HG03571 (cell line): ENCODE results near the gene HOTAIR.

ENCODE experiments used
- ATAC-seq: cut with Tn5 transposase; IDR thresholded peaks from one replicate; pipeline ENCODE4 v1.9.1; 2021; ENCODE audit not compliant: unreplicated experiment

Gene HOTAIR

DNA sequence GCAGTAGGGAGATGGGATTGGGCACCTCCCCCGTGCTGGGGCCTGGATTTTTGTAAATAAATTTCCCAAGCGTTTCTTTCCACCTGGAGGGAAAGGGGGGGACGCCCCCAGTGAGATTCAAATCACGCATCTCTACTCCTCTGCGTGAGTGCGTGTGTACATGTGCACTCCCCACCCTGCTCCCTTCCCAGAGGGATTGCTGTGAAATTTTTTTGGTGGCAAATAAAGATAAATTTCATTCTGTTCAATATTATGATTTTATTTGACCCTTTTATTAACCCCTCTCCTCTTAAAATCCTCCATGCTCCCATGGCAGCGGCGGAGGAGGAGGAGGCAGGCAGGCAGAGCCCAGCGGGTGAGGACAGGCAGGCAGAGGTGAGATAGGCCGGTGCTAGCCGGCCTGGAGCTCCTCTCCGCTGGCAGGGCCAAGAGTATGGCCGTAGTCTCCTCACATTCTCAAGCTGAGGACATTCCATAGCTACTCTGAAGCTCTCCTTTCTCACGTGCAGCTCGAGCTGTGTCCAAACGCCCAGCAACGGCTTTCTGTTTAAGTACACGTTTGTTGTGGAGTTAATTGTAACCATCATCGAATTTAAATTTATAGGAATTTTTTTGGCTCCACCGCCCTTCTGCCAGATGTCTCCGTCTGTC, 1.5 kb upstream of the HOTAIR start:
- no peak for ATAC-seq

DNA sequence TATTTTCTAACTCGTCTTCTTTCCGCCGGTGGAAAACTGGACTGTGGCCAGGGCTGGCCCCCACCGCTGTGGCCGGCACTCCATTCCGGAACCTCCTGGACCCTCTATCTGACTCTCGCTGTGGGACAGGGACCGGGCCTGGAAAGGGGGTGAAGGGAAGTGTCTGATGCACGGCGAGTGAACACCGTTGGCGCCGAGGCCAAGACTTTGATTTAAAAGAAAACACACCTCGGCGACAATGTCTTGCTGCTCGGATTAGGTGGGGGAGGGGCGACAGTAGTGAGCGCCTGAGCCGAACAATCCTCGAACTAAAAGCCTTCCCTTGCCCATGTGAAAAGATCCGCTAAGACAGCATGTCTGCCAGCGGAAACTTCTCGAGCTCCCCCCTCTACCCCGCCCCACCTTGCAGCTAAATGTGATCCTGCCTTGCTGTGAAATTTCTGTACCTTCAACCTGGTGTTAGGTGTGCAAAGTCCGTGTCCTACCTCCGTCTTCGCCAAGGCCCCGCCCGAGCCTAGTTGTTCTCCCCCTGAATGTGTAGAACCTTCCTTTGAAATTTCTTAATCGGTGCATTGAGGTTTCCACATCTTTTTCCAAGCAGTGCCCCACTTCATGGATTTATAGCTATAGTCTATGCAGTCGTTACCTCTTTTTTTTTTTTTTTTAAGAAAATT, 862 bp upstream of the HOTAIR start:
- ATAC-seq: no peak

DNA sequence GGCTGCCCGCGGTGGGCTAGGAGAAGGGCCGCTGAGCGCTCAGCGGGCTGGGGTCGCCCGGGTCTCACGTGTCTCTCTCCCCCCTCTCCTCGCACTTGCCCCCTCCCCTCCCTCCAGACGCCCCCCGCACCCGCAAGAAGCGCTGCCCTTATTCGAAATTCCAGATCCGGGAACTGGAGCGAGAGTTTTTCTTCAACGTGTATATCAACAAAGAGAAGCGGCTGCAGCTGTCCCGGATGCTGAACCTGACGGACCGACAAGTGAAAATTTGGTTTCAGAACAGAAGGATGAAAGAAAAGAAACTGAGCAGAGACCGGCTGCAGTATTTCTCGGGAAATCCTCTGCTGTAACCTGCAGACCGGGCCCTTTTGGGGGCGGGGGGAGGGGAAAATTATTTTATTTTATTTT, 314 bp upstream of the HOTAIR start:
- ATAC-seq: no peak

DNA sequence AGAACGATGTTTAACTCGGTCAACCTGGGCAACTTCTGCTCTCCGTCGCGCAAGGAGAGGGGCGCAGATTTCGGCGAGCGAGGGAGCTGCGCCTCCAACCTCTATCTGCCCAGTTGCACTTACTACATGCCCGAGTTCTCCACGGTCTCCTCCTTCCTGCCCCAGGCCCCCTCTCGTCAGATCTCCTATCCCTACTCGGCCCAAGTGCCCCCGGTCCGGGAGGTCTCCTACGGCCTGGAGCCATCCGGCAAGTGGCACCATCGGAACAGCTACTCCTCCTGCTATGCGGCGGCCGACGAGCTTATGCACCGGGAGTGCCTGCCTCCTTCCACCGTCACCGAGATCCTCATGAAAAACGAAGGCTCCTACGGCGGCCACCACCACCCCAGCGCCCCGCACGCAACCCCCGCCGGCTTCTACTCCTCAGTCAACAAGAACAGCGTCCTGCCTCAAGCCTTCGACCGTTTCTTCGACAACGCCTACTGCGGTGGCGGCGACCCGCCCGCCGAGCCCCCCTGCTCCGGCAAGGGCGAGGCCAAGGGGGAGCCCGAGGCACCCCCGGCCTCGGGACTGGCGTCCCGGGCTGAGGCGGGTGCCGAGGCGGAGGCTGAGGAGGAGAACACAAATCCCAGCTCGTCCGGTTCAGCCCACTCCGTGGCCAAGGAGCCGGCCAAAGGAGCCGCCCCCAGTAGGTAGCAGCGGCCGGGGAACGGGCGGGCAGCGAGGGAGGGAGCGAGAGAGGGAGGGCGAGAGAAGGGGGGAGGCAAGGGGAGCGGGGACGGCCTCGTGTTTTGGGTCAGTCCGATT, 1.3 kb downstream of the HOTAIR start:
- ATAC-seq: no peak

DNA sequence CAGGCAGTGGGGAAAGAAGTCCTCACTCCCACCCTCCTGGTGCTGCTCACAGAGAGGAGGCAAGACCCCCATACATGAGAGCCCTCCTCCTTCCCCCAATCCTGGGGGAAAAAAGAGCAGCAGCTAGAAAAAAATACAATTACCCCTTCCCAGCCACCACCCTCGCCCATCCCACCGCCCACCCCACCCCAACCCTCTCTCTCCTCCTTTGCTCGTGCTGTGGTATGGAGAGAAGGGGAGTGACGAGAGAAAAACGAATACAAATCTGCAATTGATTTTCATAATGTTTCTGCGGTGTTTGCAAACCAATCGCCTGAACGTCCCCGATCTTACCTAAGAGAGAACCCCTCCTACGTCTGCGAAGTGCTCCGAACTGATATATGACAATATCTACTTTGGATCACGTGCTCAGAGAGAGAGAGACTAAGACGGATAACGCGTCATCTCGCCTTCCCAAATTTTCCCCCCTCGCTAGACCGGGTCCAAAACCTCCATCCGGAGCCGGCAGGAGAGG, 2.0 kb downstream of the HOTAIR start, which contains the start of gene HOXC11:
Gene HOXC11, plus strand, starts transcription at position 405 of the 514 bp plus-strand sequence. CDS start 116 bp downstream, outside the sequence.
- ATAC-seq: no peak

DNA sequence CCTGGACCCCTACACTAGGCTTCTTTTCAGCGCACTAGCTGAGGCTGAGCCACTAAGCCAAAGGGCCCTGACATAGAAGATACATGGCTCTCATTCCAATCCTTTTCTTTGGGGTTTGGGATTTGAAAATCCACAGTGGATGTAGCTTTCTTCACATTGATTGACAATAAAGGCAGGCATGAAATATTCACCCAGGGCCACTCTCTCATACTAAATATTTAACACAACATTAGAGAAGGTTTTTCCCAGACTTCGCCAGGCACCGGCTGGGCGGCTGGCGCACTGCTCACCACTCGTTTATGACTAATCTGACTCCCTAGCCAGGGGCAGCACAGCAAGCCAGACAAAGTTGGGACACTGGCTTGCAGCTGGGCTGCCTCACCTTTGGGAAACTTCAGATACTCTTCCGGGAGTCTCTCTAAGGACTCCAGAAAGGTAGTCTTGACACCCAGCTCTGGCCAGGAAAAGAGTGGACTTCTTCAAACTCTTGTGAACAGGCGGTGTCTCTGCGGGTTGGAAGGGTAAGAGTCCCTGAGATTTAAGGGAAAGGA, 2.5 kb downstream of the HOTAIR start:
- no peak for ATAC-seq

DNA sequence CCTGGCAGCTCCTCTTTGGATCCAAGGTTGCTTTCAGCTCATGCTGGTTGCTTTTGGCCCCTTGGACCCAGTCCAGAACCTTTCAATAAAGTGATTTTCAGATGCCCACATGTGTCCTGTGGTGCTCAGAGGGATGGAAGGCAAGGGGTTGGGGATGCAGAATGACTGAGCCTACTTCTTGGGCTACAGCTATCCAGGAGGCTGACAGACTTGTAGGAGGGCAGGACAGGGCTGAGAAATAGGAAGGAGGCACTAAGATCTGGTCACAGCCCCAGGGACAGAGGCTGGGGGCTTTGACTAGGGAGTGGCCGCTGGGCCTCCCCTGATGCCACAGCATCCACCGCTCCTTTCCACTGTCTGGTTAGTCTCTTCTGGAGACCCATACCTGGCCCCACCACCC, 3.1 kb downstream of the HOTAIR start:
- no peak for ATAC-seq

DNA sequence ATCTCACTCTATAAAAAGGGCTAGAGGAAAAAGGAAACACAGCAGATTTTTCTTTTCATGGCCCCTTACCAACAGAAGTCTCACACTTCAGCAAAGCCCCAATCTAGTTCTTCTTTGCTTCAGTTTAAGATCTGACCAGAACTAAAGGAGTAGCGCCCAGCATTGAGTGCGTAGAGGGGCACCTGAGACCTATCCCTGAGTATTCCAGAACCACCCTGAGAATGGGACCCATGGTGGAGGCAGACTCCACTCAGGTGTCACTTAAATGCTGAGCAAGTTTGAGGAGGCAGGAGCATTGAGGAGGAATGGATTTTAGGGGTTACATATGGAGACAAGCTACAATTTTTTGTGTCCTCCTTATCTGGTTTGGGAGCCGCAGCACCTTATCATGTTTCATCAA, 3.6 kb downstream of the HOTAIR start:
- ATAC-seq: no peak

DNA sequence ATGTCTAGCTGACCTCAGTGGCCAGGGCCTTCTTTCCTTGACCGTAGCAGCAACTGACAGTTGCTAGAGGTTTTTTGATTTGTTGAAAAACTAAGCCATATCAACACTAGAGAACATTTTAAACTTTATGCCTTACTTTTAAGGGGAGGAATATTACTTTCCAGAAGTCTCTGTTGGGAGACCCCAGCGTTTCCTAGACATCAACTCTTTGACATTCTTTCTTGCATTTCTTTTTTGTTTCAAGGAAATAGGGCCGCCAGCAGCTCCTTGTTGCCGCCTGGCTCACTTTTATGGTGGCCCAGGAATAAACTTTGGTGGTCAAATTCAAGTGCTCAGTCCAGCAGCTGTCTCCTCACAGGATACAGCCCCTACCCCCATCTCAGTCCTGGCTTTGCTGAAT, 4.3 kb downstream of the HOTAIR start:
- ATAC-seq: no peak

DNA sequence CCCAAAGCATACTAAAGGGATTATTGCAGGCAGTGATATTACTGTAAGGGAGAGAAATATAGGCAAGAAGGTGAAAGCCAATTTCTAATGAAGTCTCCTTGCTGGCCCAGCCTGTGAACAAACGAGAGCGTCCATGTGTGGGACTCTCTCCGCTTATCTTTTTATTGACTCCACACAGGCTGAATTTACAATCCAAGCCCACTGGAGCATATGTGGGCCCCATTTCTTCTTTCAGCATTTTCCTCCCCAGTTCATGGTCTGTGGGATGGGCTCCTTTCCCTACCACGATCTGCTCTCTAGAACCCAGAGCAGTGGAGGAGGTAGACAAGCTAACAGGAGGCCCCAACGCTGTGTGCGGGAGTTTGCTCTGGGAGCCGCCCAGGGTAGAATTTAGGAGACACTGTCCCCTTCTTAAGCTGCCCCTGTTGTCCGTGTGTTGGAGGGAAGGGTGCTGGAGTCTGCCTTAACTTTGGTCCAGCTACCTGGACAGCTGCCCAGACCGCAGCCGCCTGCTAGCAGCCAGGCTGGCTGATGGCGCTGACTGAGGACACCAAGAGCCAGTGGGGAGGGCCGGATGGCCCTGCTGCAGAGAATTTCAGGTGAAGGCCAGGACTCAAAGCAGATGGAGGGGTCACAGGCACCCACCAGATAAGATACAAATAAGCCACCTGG, 5.0 kb downstream of the HOTAIR start:
- ATAC-seq: no peak

DNA sequence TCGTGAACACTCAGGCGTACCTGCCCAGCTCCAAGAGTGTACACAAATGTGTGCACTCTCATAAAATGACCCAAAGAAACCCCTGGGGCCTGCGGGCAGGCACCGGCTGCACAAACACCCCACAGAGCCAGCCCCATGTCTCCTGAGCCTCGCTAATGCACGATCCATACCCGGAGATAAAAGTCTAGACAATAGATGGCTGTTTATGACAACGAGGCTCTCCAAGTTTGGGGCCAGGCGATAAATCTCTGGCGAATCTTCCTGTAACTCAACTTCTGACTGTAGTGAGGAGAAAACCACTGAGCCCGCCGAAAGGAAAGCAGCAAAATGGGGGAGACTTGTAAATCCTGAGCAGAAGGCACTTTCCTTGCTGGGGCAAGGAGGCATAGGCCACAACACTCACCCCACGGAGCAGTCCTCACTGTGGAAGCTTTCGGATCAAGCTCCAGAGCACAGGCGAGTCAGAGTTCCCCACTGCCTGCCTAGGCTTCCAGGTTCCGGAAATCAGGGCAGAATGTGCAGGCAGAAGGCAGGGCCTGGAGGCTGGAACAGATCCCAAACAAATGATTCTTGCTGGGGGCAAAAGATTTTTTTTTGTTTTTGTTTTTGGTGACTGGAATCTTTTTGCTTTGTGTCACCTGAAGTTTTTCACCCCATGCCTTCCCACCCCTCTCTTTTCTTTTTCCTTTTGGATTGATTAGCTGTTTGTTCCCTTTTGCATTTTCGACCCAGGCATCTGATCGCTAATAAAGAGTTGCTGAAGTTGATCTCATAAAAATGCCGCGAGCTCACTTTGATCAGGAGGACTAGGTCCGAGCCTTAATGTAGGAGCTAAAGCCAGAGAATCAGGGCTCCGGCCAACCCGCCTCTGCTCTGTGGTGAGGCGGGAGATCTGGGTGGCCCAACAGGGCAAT, 6.3 kb downstream of the HOTAIR start:
- no peak for ATAC-seq

DNA sequence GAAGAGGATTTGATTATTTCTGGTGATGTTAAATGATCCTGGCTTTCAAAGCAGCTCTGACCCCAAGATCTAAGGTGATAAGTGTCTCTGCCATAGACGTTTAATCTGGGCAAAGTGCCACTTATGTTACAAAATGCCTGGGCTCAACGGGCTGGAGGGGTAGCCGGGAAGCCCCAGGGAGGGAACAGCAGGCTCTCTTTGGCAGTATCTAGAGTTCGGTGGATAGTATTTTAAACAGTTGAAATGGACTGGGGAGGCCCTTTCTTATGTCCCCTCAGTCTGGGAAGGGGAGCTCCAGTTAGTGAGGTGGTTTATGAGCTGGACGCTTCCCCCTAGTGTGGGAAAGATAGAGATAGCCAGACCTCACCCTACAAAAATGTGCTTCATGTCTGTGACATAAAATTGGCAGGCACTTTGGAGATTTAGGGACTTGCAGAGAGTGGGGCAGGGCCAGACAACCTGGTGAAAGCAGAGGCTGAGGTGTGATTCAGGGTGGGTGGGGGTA, 7.3 kb downstream of the HOTAIR start:
- ATAC-seq: no peak

DNA sequence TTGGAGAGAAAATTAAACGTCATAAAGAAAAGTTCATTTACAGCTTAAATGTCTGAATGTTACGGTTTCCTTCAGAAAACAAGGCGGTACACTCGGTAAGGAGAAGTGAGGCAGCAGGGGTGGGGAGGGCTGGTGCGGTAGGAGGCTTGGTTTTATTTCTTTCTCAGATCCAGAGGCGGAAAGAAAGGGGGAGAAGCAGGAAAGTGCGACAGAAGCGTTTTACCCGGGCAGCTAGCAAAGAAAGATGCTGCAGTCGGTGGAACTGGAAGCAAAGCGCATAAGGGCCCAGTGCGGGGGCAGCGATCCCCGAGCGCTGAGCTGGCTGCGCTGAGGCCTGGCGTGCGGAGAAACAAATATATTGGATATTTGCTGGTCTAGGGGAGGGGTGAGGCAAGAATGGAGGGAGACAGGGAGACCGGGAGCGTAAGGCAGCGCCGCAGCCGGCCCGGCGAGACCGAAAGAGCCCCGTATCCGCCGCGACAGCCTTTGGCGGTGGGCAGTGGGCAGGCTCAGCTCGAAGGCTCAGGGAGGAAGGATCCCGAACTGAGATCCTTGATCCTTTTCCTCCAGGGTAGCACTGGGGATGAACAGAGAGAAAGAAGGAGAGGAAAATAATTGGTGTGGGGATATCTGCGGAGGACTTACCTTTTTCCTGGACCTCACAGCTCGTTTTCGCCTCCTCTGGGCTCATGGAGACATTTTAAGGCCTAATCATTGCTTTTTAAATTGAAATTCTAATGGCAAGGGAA, 8.2 kb downstream of the HOTAIR start:
- no peak for ATAC-seq

DNA sequence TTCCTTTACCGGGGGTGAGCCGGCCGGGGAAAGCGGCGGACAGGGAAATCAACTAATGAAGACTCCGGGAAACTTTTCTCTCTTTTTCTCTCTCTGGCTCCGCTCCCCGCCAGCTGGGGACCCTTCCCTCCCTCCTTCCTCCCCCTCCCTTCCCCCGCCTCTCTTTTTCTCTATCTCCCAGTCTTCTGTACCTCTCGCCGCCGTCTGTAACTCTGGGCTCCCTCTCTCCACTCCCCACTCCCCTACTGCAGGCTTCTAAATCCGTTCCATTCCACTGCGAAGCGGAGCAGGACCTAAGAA, 8.7 kb downstream of the HOTAIR start:
- no peak for ATAC-seq

DNA sequence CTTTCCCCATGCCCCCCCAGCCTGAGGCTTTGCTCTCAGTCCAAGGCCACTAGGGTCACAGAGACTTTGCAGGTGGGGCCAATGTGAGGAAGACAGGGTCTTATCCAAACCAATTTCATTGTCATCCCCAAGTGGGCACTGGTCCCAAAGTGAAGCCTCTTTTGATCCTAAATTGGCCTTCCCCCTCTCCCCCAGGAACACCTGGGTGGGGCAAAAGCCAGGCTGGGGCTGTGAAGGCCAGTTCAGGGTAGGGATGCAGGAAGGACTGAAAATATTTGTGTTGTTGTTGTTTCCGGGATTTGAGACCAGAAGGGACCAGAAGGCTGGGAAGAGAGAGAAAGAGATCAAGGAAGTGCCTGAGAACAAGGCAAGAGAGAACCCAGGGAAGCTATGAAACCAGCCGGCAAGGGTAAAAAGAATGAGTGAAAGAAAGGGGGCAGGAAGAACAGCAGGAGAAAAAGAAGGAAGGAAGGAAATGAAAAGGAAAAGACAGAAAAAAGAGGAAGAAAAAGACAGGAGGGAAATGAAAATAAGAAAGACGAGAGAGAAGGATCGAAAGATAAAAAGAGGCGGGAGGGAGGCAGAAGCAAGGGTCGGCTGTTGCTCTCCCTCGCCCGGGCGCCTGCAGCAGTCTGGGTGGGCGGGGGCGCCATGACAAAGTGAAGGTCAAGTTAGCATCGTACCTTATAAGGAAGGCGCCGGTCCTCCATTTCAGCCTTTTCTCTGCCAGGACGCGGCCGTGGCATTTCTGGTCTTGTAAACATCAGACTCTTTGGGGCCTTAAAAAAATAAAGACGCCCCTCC, 9.3 kb downstream of the HOTAIR start:
- no peak for ATAC-seq

DNA sequence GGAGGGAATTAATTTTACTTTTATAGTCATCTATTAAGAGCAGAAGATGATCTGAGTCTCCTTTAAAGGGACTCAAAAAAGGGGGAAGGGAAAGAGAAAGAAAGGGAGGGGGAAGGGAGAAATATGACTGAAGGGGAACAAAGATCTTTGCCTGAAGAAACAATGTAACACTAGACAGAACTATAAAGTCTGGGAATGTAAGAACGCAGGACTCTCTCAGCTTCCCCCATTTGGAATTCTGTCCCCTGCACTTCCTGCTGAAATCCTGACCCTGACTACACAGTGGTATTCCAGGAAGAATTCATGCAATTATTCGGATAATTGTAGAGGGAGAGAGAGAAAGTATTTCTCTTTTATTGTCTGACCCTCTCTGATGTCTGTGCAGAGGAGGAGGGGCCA, 10.4 kb downstream of the HOTAIR start:
- ATAC-seq: no peak

DNA sequence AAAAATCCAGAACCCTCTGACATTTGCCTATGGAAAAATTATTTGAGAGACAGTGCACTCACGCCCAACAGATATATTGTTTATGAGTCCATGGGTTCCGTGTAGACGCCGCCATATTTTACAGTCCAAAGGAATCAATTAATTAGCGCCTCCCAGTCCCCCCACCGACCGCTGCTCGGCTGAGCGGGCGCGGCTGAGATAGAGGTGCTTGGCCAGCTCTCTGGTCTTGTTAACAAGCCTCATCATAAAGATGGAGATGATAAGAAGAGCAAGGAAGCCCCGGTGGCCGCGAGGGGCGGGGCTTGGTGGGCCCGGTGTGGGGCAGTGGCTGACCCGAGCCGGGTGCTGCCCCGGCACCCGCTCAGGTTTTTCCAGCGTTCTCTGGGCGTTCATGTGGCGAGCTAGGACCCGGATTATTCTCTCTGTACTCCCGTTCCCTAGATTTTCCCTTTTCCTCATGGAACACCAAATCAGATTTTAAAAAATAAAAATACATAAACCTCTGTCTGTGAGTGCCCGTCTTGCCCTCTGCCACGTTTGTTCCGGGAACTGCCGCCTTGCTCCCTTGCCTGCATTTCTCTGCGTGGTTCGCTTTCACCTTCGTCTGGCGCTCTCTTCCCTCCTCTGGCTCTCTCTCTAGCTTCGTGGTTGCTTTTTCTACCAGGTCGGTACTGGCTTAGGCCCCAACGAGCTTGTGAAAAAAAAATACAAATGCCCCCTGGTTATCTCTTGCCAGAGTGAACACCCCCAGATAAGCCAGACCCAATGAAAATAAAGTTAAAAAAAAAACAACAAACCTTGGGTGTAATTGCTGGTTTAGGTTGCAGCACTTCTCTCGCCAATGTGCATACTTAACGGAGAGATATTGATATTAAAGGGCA, 11.1 kb downstream of the HOTAIR start:
- no peak for ATAC-seq
